Neural cell (in vitro differentiated cells): ENCODE results near the gene ATP11A. TPM values are rescaled to one million over a fixed set of nuclear protein-coding genes. Genes with fewer than 3 reads are reported as not detected.

ENCODE experiments used
- H2AFZ ChIP-seq: fragments of 200-600, 300-800 bp; sonication (generic), shearing (Covaris generic); 2 replicates; pipeline ENCODE4 v1.6.0; 2014; ENCODE audit warnings: low read depth, mild to moderate bottlenecking, antibody characterized with exemption, low read length, moderate library complexity
- H3F3A ChIP-seq: fragments of 200-600 bp; shearing (Covaris generic); 2 replicates; pipeline ENCODE4 v1.6.1; 2016; ENCODE audit warnings: mild to moderate bottlenecking, moderate library complexity, mixed read lengths, antibody characterized with exemption, low read length; ENCODE audit not compliant: insufficient read depth, poor library complexity, severe bottlenecking
- H3K27ac ChIP-seq: fragments of 200-600, 300-800 bp; sonication (generic), shearing (Covaris generic); 2 replicates; pipeline ENCODE4 v1.5.1; 2014; ENCODE audit warnings: mild to moderate bottlenecking, low read length, moderate library complexity
- H3K27me3 ChIP-seq: fragments of 300-800, 200-600 bp; sonication (generic), shearing (Covaris generic); 2 replicates; pipeline ENCODE4 v1.6.0; 2014; ENCODE audit warnings: mild to moderate bottlenecking, low read depth, low read length, moderate library complexity; ENCODE audit not compliant: insufficient read depth
- H3K36me3 ChIP-seq: fragments of 300-800, 200-600 bp; sonication (generic), shearing (Covaris generic); 2 replicates; pipeline ENCODE4 v1.5.1; 2014; ENCODE audit warnings: mild to moderate bottlenecking, antibody characterized with exemption, low read length, moderate library complexity; ENCODE audit not compliant: insufficient read depth
- H3K4me2 ChIP-seq: fragments of 300-800, 200-600 bp; sonication (generic), shearing (Covaris generic); 2 replicates; pipeline ENCODE4 v1.6.0; 2014; ENCODE audit warnings: mild to moderate bottlenecking, low read length
- H3K4me3 ChIP-seq: fragments of 300-800, 200-600 bp; sonication (generic), shearing (Covaris generic); 2 replicates; pipeline ENCODE4 v1.5.1; 2014; ENCODE audit warnings: mild to moderate bottlenecking, low read length, moderate library complexity
- H3K79me2 ChIP-seq: fragments of 200-600 bp; shearing (Covaris generic); replicated peaks from 2 replicates; pipeline ENCODE4 v1.6.0; 2014; ENCODE audit warnings: mild to moderate bottlenecking, low read length, moderate library complexity; ENCODE audit not compliant: insufficient read depth
- H3K9ac ChIP-seq: fragments of 300-800, 200-600 bp; sonication (generic), shearing (Covaris generic); 2 replicates; pipeline ENCODE4 v1.6.1; 2016; ENCODE audit warnings: mild to moderate bottlenecking, low read length, mixed read lengths
- H3K9me2 ChIP-seq: fragments of 200-600 bp; shearing (Covaris generic); 2 replicates; pipeline ENCODE4 v1.6.1; 2016; ENCODE audit warnings: mild to moderate bottlenecking, low read length, mixed read lengths; ENCODE audit not compliant: insufficient read depth
- H3K9me3 ChIP-seq: fragments of 200-600, 300-800 bp; sonication (generic), shearing (Covaris generic); 2 replicates; pipeline ENCODE4 v1.6.1; 2016; ENCODE audit warnings: mild to moderate bottlenecking, mixed run types, low read length, moderate library complexity, mixed read lengths
- H4K20me1 ChIP-seq: fragments of 200-600 bp; shearing (Covaris generic); 2 replicates; pipeline ENCODE4 v1.6.1; 2016; ENCODE audit warnings: mild to moderate bottlenecking, mixed run types; ENCODE audit not compliant: insufficient read depth
- EP300 ChIP-seq: fragments of 450-650 bp; conservative IDR thresholded peaks from 2 replicates; pipeline ENCODE4 v1.6.1; 2014; ENCODE audit warnings: antibody characterized with exemption, mild to moderate bottlenecking, moderate library complexity; ENCODE audit not compliant: poor library complexity, severe bottlenecking
- EZH2 ChIP-seq: fragments of 200-600, 300-800 bp; shearing (Covaris generic), sonication (generic); IDR thresholded peaks from 2 replicates; pipeline ENCODE4 v1.6.1; 2014; ENCODE audit warnings: antibody characterized with exemption, low read length, borderline replicate concordance, mild to moderate bottlenecking; ENCODE audit not compliant: insufficient read depth, poor library complexity, severe bottlenecking
- MXI1 ChIP-seq: fragments of 450-650 bp; conservative IDR thresholded peaks from 2 replicates; pipeline ENCODE4 v1.6.1; 2014; ENCODE audit warnings: antibody characterized with exemption, mild to moderate bottlenecking; ENCODE audit not compliant: poor library complexity, severe bottlenecking
- POLR2AphosphoS5 ChIP-seq: IDR thresholded peaks from 2 replicates; pipeline ENCODE4 v1.6.1; 2012
- RAD21 ChIP-seq: fragments of 450-650 bp; conservative IDR thresholded peaks from 2 replicates; pipeline ENCODE4 v1.6.1; 2014; ENCODE audit warnings: antibody characterized with exemption, mild to moderate bottlenecking, moderate library complexity
- SMC3 ChIP-seq: fragments of 450-650 bp; conservative IDR thresholded peaks from 2 replicates; pipeline ENCODE4 v1.6.1; 2014; ENCODE audit warnings: antibody characterized with exemption, mild to moderate bottlenecking, moderate library complexity; ENCODE audit not compliant: poor library complexity
- TAF1 ChIP-seq: IDR thresholded peaks from 2 replicates; pipeline ENCODE4 v1.6.1; 2012; ENCODE audit warnings: low read depth
- polyA plus RNA-seq: library from polyadenylated mRNA; depleted of rRNA; stranded (reverse); fragments of >200 nt; gene quantifications from 2 replicates; pipeline ENCODE4 v1.2.3, GENCODE V29; 2014
- TF ChIP-seq, protein P1 (sequence below): IDR thresholded peaks from 2 replicates; pipeline ENCODE4 v1.6.1; 2012; ENCODE audit warnings: borderline replicate concordance
- TF ChIP-seq, protein P2 (sequence below): fragments of 450-650 bp; IDR thresholded peaks from 2 replicates; pipeline ENCODE4 v1.5.1; 2014; ENCODE audit warnings: antibody characterized with exemption, mild to moderate bottlenecking, moderate library complexity; ENCODE audit not compliant: poor library complexity, severe bottlenecking

Gene ATP11A
- polyA plus RNA-seq, 1 donor from 2014 or later, result 3.0 TPM

DNA sequence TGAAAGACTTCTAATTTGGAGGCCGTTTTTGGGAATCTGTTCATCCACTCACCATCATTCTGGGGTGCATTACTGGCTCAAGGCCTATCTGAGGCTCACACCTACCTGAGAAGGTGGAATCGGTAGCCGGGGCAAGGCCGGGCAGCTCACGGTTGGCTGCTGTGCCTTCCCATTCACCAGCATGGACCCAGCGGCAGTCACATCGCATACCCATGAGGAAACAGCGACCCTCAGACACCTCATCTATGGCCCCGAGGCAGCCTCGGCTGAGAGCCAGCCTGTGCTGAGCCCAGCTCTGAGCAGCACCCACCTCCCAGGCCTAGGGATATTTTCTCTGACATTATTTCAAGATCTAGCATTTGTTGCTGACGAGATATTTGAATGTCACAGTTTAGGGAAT, 130.5 kb downstream of the ATP11A start:
- no peaks in the 10 kb centered on the region for H3K9me3 ChIP-seq
- no peak overlapping the region for H3K4me3 ChIP-seq
- TF ChIP-seq EP300 (no peak), EZH2 (no peak), TAF1 (no peak), RAD21 (no peak), POLR2AphosphoS5 (no peak), SMC3 (no peak), MXI1 (no peak)
- TF ChIP-seq, protein P1, sequence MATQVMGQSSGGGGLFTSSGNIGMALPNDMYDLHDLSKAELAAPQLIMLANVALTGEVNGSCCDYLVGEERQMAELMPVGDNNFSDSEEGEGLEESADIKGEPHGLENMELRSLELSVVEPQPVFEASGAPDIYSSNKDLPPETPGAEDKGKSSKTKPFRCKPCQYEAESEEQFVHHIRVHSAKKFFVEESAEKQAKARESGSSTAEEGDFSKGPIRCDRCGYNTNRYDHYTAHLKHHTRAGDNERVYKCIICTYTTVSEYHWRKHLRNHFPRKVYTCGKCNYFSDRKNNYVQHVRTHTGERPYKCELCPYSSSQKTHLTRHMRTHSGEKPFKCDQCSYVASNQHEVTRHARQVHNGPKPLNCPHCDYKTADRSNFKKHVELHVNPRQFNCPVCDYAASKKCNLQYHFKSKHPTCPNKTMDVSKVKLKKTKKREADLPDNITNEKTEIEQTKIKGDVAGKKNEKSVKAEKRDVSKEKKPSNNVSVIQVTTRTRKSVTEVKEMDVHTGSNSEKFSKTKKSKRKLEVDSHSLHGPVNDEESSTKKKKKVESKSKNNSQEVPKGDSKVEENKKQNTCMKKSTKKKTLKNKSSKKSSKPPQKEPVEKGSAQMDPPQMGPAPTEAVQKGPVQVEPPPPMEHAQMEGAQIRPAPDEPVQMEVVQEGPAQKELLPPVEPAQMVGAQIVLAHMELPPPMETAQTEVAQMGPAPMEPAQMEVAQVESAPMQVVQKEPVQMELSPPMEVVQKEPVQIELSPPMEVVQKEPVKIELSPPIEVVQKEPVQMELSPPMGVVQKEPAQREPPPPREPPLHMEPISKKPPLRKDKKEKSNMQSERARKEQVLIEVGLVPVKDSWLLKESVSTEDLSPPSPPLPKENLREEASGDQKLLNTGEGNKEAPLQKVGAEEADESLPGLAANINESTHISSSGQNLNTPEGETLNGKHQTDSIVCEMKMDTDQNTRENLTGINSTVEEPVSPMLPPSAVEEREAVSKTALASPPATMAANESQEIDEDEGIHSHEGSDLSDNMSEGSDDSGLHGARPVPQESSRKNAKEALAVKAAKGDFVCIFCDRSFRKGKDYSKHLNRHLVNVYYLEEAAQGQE, result no peak
- H3K79me2 ChIP-seq, result no peaks in the 10 kb centered on the region
- no peak overlapping the region for H2AFZ ChIP-seq
- no peak overlapping the region for H3K27ac ChIP-seq
- H3K9me2 ChIP-seq, result no peaks in the 10 kb centered on the region
- peaks cover 10% of the 10 kb centered on the region for H3K36me3 ChIP-seq
- H3K9ac ChIP-seq, result no peak overlapping the region
- H3F3A ChIP-seq, result no peaks in the 10 kb centered on the region
- no peaks in the 10 kb centered on the region for H4K20me1 ChIP-seq
- H3K27me3 ChIP-seq, result no peaks in the 10 kb centered on the region
- H3K4me2 ChIP-seq, result no peak overlapping the region

DNA sequence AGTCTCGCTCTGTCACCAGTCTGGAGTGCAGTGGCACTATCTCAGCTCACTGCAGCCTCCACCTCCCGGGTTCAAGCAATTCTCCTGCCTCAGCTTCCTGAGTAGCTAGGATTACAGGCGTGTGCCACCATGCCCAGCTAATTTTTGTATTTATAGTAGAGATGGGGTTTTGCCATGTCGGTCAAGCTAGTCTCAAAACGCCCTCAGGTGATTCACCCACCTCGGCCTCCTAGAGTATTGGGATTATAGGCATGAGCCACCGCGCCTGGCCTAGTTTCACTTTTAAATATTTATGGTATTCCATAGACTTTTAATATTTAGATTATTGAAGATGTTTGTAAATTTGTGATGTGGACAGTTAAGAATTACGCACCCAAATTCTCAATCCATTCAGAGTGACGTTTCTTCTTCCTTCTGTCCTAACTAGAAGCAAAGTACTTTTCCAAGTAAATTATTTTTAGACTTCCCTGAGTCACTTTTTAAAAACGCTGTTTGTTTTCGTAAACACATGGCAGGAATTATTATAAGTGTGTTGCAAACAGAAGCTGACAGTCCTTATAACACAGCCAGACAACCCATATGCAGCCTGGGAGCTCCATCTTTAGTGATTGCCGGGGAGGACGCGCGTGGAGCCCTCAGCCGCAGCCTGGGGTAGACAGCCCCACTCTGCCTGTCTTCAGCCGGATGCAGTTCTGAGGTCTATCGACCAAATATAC, 131.7 kb downstream of the ATP11A start:
- Histone ChIP-seq H3K4me3 (no peak overlapping the region), H3K27ac (no peak overlapping the region), H3F3A (no peaks in the 10 kb centered on the region), H2AFZ (no peak overlapping the region), H3K36me3 (peaks cover 10% of the 10 kb centered on the region), H3K9ac (no peak overlapping the region), H3K9me2 (no peaks in the 10 kb centered on the region), H3K79me2 (no peaks in the 10 kb centered on the region), H3K9me3 (no peaks in the 10 kb centered on the region), H3K27me3 (no peaks in the 10 kb centered on the region), H4K20me1 (no peaks in the 10 kb centered on the region), H3K4me2 (no peak overlapping the region)
- TF ChIP-seq, protein P1, result no peak
- TF ChIP-seq TAF1, result no peak
- TF ChIP-seq EP300, result no peak
- TF ChIP-seq EZH2, result no peak
- TF ChIP-seq POLR2AphosphoS5, result no peak
- no peak for TF ChIP-seq RAD21
- no peak for TF ChIP-seq MXI1
- TF ChIP-seq, protein P2, sequence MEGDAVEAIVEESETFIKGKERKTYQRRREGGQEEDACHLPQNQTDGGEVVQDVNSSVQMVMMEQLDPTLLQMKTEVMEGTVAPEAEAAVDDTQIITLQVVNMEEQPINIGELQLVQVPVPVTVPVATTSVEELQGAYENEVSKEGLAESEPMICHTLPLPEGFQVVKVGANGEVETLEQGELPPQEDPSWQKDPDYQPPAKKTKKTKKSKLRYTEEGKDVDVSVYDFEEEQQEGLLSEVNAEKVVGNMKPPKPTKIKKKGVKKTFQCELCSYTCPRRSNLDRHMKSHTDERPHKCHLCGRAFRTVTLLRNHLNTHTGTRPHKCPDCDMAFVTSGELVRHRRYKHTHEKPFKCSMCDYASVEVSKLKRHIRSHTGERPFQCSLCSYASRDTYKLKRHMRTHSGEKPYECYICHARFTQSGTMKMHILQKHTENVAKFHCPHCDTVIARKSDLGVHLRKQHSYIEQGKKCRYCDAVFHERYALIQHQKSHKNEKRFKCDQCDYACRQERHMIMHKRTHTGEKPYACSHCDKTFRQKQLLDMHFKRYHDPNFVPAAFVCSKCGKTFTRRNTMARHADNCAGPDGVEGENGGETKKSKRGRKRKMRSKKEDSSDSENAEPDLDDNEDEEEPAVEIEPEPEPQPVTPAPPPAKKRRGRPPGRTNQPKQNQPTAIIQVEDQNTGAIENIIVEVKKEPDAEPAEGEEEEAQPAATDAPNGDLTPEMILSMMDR, result no peak
- no peak for TF ChIP-seq SMC3
